HL-60/S4 treated with phorbol 12-myristate 13-acetate at 8.2 ng/mL for 4 days and 3 days (cell line): ENCODE data around the gene CDO1.
"Not testable (repeated sequence)": the region's sequence is repeated elsewhere in the genome, so short reads cannot be mapped to it uniquely, and the experiment has no call there.

Source experiments
- in situ Hi-C: fragments of 300-500 bp; cut with MboI; formaldehyde crosslinking; loops from 2 replicates; pipeline ENCODE4 v1.15.0; 2022; ENCODE audit warnings: low sequenced_read_pairs

The CDO1 gene

DNA sequence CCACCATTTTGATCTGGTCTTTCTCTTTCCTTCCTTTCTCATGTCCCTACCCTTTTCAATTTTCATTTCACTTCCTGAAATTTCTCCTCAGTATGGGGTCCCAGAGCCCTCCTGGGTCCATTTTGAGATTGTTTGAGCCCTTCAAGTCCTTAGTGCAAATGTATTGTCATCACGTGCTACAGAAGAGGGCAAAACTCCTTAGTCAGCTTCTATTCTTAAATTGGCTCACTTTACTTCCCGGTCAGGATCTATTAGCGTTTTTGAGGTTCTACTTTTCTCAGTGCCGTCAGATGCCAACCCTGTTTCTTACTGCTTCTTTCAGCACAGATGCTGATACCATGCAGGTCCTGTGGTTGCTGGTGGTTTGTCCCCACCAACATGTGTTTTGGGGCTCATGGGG, 19.0 kb upstream of the CDO1 start:
- in situ Hi-C loops = loop anchor here (25.0 kb wide), 1 partner anchor 223 kb away; the partner anchor contains the start of gene TICAM2

- in situ Hi-C loops = loop anchor here (25.0 kb wide), 1 partner anchor 219 kb away; the partner anchor contains the start of gene TICAM2
Observed at GRCh38 chr5:115831163-115831768, 14.8 kb upstream of the CDO1 start.

DNA sequence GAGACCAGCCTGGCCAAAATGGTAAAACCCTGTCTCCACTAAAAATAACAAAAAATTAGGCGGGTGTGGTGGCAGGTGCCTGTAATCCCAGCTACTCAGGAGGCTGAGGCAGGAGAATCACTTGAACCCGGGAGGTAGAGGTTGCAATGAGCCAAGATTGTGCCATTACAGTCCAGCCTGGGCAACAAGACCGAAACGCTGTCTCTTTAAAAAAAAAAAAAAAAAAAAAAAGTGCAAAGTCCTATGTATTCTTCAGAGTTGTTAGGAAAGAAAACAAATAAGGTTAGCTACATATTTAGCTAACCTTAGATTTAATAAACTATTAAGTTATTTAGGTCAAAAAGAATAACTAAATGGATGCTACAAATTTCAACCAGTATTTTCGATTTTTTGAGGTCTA, 13.5 kb upstream of the CDO1 start:
- in situ Hi-C loops = loop anchor here (25.0 kb wide), 1 partner anchor 218 kb away; the partner anchor contains the start of gene TICAM2

DNA sequence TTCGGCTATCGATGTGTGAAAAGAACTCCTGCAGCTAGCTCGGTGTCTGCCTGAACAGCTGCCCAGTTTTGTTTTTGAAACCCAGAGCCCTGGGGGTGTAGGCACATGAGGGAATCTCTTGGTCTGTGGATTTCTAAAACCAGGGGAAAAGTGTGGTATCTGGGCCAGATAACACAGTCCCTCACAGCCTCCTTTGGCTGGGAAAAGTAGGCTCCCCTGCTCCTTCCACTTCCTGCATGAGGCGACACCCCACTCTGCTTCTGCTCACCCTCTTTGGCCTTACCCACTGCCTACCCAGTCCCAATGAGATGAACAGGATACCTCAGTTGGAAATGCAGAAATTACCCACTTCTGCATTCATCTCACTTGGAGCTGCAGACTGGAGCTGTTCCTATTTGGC, 9.5 kb upstream of the CDO1 start:
- in situ Hi-C loops = loop anchor here (25.0 kb wide), 1 partner anchor 214 kb away; the partner anchor contains the start of gene TICAM2

DNA sequence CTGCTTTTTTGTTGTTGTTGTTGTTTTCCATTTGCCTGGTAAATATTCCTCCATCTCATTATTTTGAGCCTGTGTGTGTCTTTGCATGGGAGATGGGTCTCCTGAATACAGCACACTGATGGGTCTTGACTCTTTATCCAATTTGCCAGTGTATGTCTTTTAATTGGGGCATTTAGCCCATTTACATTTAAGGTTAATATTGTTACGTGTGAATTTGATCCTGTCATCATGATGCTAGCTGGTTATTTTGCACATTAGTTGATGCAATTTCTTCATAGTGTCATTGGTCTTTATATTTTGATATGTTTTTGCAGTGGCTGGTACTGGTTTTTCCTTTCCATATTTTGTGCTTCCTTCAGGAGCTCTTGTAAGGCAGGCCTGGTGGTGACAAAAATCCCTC, 8.5 kb upstream of the CDO1 start:
- in situ Hi-C loops = loop anchor here (25.0 kb wide), 1 partner anchor 213 kb away; the partner anchor contains the start of gene TICAM2

GRCh38 chr5:115820846-115821245, 4.4 kb upstream of the CDO1 start:
- in situ Hi-C loops = no loop called here

DNA sequence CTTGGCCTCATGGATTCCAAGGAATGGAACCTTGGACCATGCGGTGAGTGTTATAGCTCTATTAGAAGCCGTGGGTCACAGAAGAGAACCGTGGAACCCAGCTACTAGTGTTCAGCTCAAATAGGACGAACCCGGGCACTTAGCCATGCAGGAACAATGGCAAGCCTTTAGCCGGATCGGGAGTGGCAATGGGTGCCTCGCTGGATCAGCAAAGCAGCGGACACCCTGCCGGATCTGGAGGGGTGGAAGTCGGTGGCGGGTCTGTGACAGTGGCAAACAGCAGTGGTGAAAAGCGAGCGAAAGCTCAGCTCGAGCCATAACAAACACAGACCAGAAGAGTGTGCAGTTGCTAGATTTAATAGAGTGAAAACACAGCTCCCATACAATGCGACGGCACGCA, 2.4 kb upstream of the CDO1 start:
- in situ Hi-C loops = no loop called here

DNA sequence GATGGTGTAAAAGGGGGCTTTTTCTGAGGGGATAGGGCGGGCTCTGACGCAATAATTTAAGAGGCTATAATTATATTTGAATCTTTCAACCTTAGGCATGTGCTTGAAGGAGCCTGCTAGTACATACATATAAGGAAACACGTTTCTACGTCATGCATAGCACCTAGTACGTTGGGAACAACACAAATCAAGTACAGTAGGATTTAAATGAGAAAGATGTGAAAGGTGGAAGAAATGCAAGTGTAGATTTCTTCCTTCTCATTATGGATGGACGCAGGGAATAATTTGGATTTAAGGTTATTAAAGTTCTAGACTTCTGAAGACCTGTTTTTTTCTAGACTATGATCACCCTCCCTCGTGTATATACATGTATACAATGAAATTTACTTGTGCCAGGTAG, 927 bp upstream of the CDO1 start:
- in situ Hi-C loops = no loop called here

DNA sequence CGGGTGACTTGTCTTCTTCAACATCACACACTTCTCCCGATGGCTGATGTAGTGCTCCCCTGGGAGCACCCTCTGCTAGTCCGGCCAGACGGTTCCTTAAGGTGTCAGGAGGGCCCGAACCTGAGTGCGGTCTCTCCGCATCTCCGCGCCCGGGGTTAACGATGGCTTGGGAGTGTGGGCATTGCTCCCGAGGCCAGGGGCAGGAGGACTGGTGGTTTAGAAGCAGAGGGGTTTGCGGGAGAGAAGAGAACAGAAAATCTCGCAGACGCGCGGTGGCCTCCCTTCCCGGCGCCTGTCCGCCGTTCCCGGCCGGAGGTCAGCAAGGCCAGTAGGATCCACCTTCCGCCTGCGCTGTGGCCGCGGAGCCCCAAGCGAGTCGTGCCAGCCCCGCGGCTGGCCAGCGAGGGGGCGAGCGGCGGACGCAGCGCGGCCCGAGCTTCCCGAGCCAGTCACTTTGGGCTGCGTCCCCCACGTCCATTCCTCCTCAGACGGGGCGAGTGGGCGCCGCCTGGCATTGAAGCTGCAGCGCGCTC, 700 bp downstream of the CDO1 start:
- in situ Hi-C loops = no loop called here

- in situ Hi-C loops = no loop called here
Observed at GRCh38 chr5:115815006-115815692, 1.3 kb downstream of the CDO1 start.

DNA sequence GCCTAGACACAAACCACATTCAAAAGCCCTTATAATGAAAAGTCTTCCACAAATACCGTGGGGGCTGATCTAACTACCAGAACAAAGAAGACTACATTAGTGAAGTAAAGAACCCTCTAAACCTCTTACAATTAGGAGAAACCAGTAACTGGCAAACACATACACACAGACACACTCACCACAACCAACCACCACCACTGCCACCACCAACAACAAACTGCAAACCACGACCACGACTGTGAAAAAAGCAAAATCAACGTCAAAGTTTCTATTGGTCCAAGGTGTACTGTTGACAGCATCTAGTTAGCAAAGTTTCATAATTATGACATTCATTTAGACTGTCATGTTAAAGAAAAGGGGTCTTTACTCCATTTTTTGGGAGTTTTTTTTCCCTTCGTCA, 2.7 kb downstream of the CDO1 start:
- in situ Hi-C loops = no loop called here

- in situ Hi-C loops = no loop called here
Observed at GRCh38 chr5:115812372-115812771, 4.1 kb downstream of the CDO1 start.

DNA sequence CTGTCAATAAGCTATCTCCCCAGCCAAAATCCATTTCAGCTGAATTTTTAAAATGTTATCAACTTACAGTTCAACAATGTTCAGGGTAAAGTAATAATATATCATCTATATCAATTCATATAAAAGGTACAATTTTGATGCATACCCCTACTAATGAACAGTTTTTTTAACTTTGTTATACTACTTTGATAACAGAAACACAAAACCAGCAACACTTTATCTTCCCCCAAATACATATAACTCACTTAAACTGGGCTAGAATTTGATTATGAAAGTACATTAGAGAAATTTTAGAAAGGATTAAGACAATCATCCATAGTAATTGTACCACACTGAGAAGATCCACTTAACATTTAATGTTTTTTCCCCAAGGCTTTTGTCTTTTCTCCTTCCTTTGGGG, 5.1 kb downstream of the CDO1 start:
- in situ Hi-C loops = no loop called here

DNA sequence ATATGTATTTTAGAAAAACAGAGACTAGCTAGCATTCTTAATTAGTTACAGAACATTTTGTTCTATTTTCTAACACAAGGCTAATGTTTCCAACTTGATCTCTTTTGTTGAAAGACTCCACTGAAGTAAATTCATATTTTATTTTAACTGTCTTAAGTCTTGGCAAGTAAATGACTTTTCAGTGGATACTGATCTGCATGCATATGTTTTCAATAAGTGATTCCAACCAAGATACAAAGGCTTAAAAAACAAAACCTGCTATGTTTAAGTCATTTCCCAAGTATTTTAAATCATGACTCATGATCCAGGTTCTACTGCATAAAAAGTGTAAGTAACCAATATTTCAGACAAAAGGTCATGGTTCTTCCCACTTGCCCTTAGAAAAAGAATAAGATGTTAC, 5.7 kb downstream of the CDO1 start:
- in situ Hi-C loops = no loop called here

DNA sequence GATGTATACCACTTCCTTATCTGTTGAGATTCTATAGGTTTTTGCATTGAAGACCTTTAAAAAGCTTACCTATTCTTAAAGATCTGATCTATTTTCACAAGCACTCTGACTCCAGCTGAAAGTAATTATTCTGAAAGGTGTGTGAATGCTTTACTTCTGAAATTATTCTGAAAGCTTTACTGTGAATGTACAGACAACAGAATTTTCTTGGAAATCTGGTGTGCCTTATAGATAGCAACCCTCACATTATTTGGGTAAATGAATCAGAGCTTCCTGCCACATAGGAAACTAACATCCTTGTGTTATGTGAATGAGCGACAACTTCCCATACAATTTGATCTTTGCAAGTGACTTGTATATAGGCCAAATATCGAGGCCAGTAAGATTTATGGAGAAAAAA, 6.5 kb downstream of the CDO1 start:
- in situ Hi-C loops = no loop called here

DNA sequence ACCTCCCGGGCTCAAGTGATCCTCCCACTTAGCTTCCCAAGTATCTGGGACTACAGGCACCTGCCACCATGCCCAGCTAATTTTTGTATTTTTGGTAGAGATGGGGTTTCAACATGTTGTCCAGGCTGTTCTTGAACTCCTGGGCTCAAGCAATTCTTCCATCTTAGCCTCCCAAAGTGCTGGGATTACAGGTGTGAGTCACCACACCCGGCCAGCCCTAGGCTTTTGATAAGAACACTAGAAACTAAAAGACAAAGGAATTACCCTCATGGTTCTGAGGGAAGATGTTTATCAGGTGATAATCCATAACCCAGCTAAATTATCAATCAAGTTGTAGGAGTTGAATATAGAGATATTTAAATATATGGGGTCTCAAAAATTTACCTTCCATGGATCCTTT, 8.4 kb downstream of the CDO1 start:
- in situ Hi-C loops = not testable (repeated sequence)

GRCh38 chr5:115807654-115808052, 8.8 kb downstream of the CDO1 start:
- in situ Hi-C loops = no loop called here

- in situ Hi-C loops = no loop called here
Observed at GRCh38 chr5:115806986-115807653, 9.3 kb downstream of the CDO1 start.

GRCh38 chr5:115801984-115802383, 14.5 kb downstream of the CDO1 start:
- in situ Hi-C loops = no loop called here

GRCh38 chr5:115801152-115801551, 15.3 kb downstream of the CDO1 start:
- in situ Hi-C loops = no loop called here

GRCh38 chr5:115800108-115800507, 16.4 kb downstream of the CDO1 start:
- in situ Hi-C loops = no loop called here

GRCh38 chr5:115798252-115798651, 18.2 kb downstream of the CDO1 start:
- in situ Hi-C loops = no loop called here
